CD8-positive, alpha-beta memory T cell (primary cell): ENCODE data around the gene CPAMD8. TPM values are rescaled to one million over a fixed set of nuclear protein-coding genes. Genes with fewer than 3 reads are reported as not detected.
A peak's percentile ranks its signal among the peaks of the same experiment; 100 is the strongest.
"Not testable (repeated sequence)": the region's sequence is repeated elsewhere in the genome, so short reads cannot be mapped to it uniquely, and the experiment has no call there.

Source experiments
- CTCF ChIA-PET: fragments of 350-600 bp; sonication (Branson Sonifier 250); formaldehyde crosslinking; loops from one replicate; lab custom pipeline; 2021; ENCODE audit warnings: antibody characterized with exemption; lab: Charles Lee
- POLR2A ChIA-PET: fragments of 350-600 bp; sonication (Branson Sonifier 250); formaldehyde crosslinking; loops from one replicate; lab custom pipeline; 2021; ENCODE audit warnings: antibody characterized with exemption; lab: Charles Lee
- DNase-seq, 5 donors: peaks; one replicate each; pipeline versions ENCODE4 v3.0.0 to v3.0.0-alpha.2; 2020 to 2022; ENCODE audit warnings: mixed read lengths in 1 of 5
- H3K27ac ChIP-seq: one replicate; pipeline ENCODE4 v1.7.0; 2013; ENCODE audit warnings: low read depth, mild to moderate bottlenecking, low read length, moderate library complexity
- H3K27me3 ChIP-seq: 2 replicates; pipeline ENCODE4 v1.7.0; 2013; ENCODE audit warnings: low read length, mild to moderate bottlenecking; ENCODE audit not compliant: insufficient read depth, poor library complexity, severe bottlenecking
- H3K36me3 ChIP-seq: 2 replicates; pipeline ENCODE4 v1.7.0; 2013; ENCODE audit warnings: mild to moderate bottlenecking, low read length, moderate library complexity; ENCODE audit not compliant: insufficient read depth
- H3K4me1 ChIP-seq: 2 replicates; pipeline ENCODE4 v1.7.0; 2013; ENCODE audit warnings: mild to moderate bottlenecking, low read length, moderate library complexity; ENCODE audit not compliant: insufficient read depth
- H3K4me3 ChIP-seq: 2 replicates; pipeline ENCODE4 v1.7.0; 2013; ENCODE audit warnings: mild to moderate bottlenecking, low read length
- H3K9me3 ChIP-seq: 2 replicates; pipeline ENCODE4 v1.7.0; 2013; ENCODE audit warnings: mild to moderate bottlenecking, low read length
- H3K27ac Mint-ChIP-seq, 8 donors: one replicate each; pipeline ENCODE4 v1.8.0; 2020 to 2021; ENCODE audit warnings: mixed read lengths in 8 of 8, mild to moderate bottlenecking in 6 of 8, inconsistent platforms in 3 of 8, moderate library complexity in 3 of 8
- H3K27me3 Mint-ChIP-seq, 2 donors: one replicate each; pipeline ENCODE4 v1.8.0; 2020 to 2021; ENCODE audit warnings: mixed read lengths in 2 of 2, mild to moderate bottlenecking in 1 of 2, moderate library complexity in 1 of 2
- H3K36me3 Mint-ChIP-seq, 3 donors: one replicate each; pipeline ENCODE4 v1.8.0; 2020 to 2021; ENCODE audit warnings: mixed read lengths in 3 of 3, inconsistent platforms in 1 of 3, mild to moderate bottlenecking in 1 of 3
- H3K4me1 Mint-ChIP-seq, 3 donors: one replicate each; pipeline ENCODE4 v1.8.0; 2020 to 2021; ENCODE audit warnings: mixed read lengths in 3 of 3, inconsistent platforms in 1 of 3, mild to moderate bottlenecking in 1 of 3
- H3K4me3 Mint-ChIP-seq, 7 donors: one replicate each; pipeline ENCODE4 v1.8.0; 2020 to 2021; ENCODE audit warnings: mixed read lengths in 7 of 7, mild to moderate bottlenecking in 6 of 7, moderate library complexity in 4 of 7, inconsistent platforms in 2 of 7
- H3K9me3 Mint-ChIP-seq, 5 donors: one replicate each; pipeline ENCODE4 v1.8.0; 2020 to 2022; ENCODE audit warnings: mixed read lengths in 5 of 5, mild to moderate bottlenecking in 3 of 5, moderate library complexity in 2 of 5, inconsistent platforms in 1 of 5
- polyA plus RNA-seq: library from polyadenylated mRNA; unstranded; fragments of 300-500 nt; fragmentation: Illumina TruSeq; gene quantifications from one replicate; pipeline ENCODE4 v1.2.3, GENCODE V29; 2021
- total RNA-seq, 2 experiments: library from RNA; stranded (reverse); gene quantifications; one replicate each; pipeline ENCODE4 v1.2.3, GENCODE V29; 2021

Gene CPAMD8
- total and polyA plus RNA-seq, 3 experiments from 2014 or later: 0.07 to 0.74 (median 0.18) TPM

GRCh38 chr19:16985403-16985802, 41.2 kb downstream of the CPAMD8 start:
- no peaks in the 10 kb centered on the region for H3K4me1 Mint-ChIP-seq
- peaks cover 12 to 18% of the 10 kb centered on the region in 2 donors for H3K27me3 Mint-ChIP-seq
- peaks cover 0 to 6% (median 0%) of the 10 kb centered on the region in 3 donors for H3K36me3 Mint-ChIP-seq
- no peak overlapping the region for H3K4me3 ChIP-seq
- H3K27ac Mint-ChIP-seq: no peak overlapping the region
- H3K9me3 ChIP-seq: no peaks in the 10 kb centered on the region
- no peaks in the 10 kb centered on the region for H3K36me3 ChIP-seq
- no peak overlapping the region for H3K4me3 Mint-ChIP-seq
- no peak for DNase-seq
- H3K27ac ChIP-seq: no peak overlapping the region
- no peaks in the 10 kb centered on the region for H3K27me3 ChIP-seq
- peaks cover 5 to 13% (median 12%) of the 10 kb centered on the region in 5 donors for H3K9me3 Mint-ChIP-seq
- ChIA-PET POLR2A (no interaction called here), CTCF (no interaction called here)
- no peaks in the 10 kb centered on the region for H3K4me1 ChIP-seq

GRCh38 chr19:16982586-16982985, 44.0 kb downstream of the CPAMD8 start:
- H3K27ac Mint-ChIP-seq, CTCF ChIA-PET, H3K9me3 ChIP-seq, DNase-seq, H3K27me3 ChIP-seq, POLR2A ChIA-PET, H3K4me3 ChIP-seq, H3K27ac ChIP-seq, H3K4me1 ChIP-seq, H3K36me3 ChIP-seq, H3K4me1 Mint-ChIP-seq, H3K4me3 Mint-ChIP-seq: not testable (repeated sequence)
- Mint-ChIP-seq H3K36me3 (peaks cover 0 to 14% (median 0%) of the 10 kb centered on the region in 3 donors), H3K27me3 (peaks cover 19 to 33% of the 10 kb centered on the region in 2 donors), H3K9me3 (peaks cover 5 to 15% (median 12%) of the 10 kb centered on the region in 5 donors)

- H3K4me1 ChIP-seq: no peaks in the 10 kb centered on the region
- ChIA-PET POLR2A (no interaction called here), CTCF (no interaction called here)
- peaks cover 3 to 10% (median 7%) of the 10 kb centered on the region in 5 donors for H3K9me3 Mint-ChIP-seq
- H3K4me3 Mint-ChIP-seq: no peak overlapping the region
- no peaks in the 10 kb centered on the region for H3K9me3 ChIP-seq
- H3K36me3 ChIP-seq: no peaks in the 10 kb centered on the region
- peak overlapping the region in 1 of 8 donors; percentile 15 for H3K27ac Mint-ChIP-seq
- H3K36me3 Mint-ChIP-seq: peaks cover 0 to 14% (median 0%) of the 10 kb centered on the region in 3 donors
- peaks cover 14 to 30% of the 10 kb centered on the region in 2 donors for H3K27me3 Mint-ChIP-seq
- H3K4me3 ChIP-seq: no peak overlapping the region
- H3K27me3 ChIP-seq: no peaks in the 10 kb centered on the region
- DNase-seq: no peak
- no peak overlapping the region for H3K27ac ChIP-seq
- H3K4me1 Mint-ChIP-seq: no peaks in the 10 kb centered on the region
Observed at GRCh38 chr19:16978839-16979802, 47.5 kb downstream of the CPAMD8 start.

GRCh38 chr19:16978156-16978555, 48.5 kb downstream of the CPAMD8 start:
- no peak overlapping the region for H3K4me3 ChIP-seq
- no peak overlapping the region for H3K27ac ChIP-seq
- no peaks in the 10 kb centered on the region for H3K4me1 ChIP-seq
- H3K27me3 ChIP-seq: no peaks in the 10 kb centered on the region
- Mint-ChIP-seq H3K4me1 (no peaks in the 10 kb centered on the region), H3K4me3 (no peak overlapping the region), H3K27me3 (peaks cover 9 to 22% of the 10 kb centered on the region in 2 donors), H3K36me3 (peaks cover 0 to 8% (median 0%) of the 10 kb centered on the region in 3 donors), H3K9me3 (peaks cover 0 to 2% (median 0%) of the 10 kb centered on the region in 5 donors), H3K27ac (no peak overlapping the region)
- no peak for DNase-seq
- no peaks in the 10 kb centered on the region for H3K9me3 ChIP-seq
- ChIA-PET CTCF (no interaction called here), POLR2A (no interaction called here)
- H3K36me3 ChIP-seq: no peaks in the 10 kb centered on the region

GRCh38 chr19:16977306-16977705, 49.3 kb downstream of the CPAMD8 start:
- Histone ChIP-seq H3K27me3 (no peaks in the 10 kb centered on the region), H3K4me3 (no peak overlapping the region), H3K4me1 (no peaks in the 10 kb centered on the region), H3K9me3 (no peaks in the 10 kb centered on the region), H3K36me3 (no peaks in the 10 kb centered on the region), H3K27ac (no peak overlapping the region)
- POLR2A ChIA-PET: no interaction called here
- peaks cover 0 to 2% (median 0%) of the 10 kb centered on the region in 5 donors for H3K9me3 Mint-ChIP-seq
- no peak overlapping the region for H3K4me3 Mint-ChIP-seq
- H3K36me3 Mint-ChIP-seq: peaks cover 0 to 8% (median 0%) of the 10 kb centered on the region in 3 donors
- peak overlapping the region in 1 of 8 donors; percentile 29 for H3K27ac Mint-ChIP-seq
- no peaks in the 10 kb centered on the region for H3K4me1 Mint-ChIP-seq
- DNase-seq: no peak
- CTCF ChIA-PET: no interaction called here
- peaks cover 9 to 22% of the 10 kb centered on the region in 2 donors for H3K27me3 Mint-ChIP-seq

- H3K27me3 Mint-ChIP-seq: peaks cover 9 to 22% of the 10 kb centered on the region in 2 donors
- POLR2A ChIA-PET: no interaction called here
- H3K27ac ChIP-seq: no peak overlapping the region
- CTCF ChIA-PET: no interaction called here
- no peaks in the 10 kb centered on the region for H3K4me1 ChIP-seq
- H3K36me3 ChIP-seq: no peaks in the 10 kb centered on the region
- H3K4me3 ChIP-seq: no peak overlapping the region
- peaks cover 0 to 8% (median 0%) of the 10 kb centered on the region in 3 donors for H3K36me3 Mint-ChIP-seq
- H3K4me1 Mint-ChIP-seq: no peaks in the 10 kb centered on the region
- no peak overlapping the region for H3K27ac Mint-ChIP-seq
- no peak overlapping the region for H3K4me3 Mint-ChIP-seq
- DNase-seq: no peak
- no peaks in the 10 kb centered on the region for H3K9me3 ChIP-seq
- peaks cover 0 to 2% (median 0%) of the 10 kb centered on the region in 5 donors for H3K9me3 Mint-ChIP-seq
- H3K27me3 ChIP-seq: no peaks in the 10 kb centered on the region
Observed at GRCh38 chr19:16976446-16976845, 50.2 kb downstream of the CPAMD8 start.

- no peak for DNase-seq
- ChIA-PET POLR2A (no interaction called here), CTCF (no interaction called here)
- no peak overlapping the region for H3K27ac ChIP-seq
- H3K4me3 ChIP-seq: no peak overlapping the region
- H3K36me3 ChIP-seq: no peaks in the 10 kb centered on the region
- H3K9me3 Mint-ChIP-seq: peaks cover 7 to 15% (median 9%) of the 10 kb centered on the region in 5 donors
- H3K27me3 Mint-ChIP-seq: peaks cover 3 to 9% of the 10 kb centered on the region in 2 donors
- H3K4me1 ChIP-seq: no peaks in the 10 kb centered on the region
- H3K4me3 Mint-ChIP-seq: no peak overlapping the region
- H3K9me3 ChIP-seq: no peaks in the 10 kb centered on the region
- H3K27ac Mint-ChIP-seq: peak overlapping the region in 1 of 8 donors; percentile 74
- H3K27me3 ChIP-seq: no peaks in the 10 kb centered on the region
- no peaks in the 10 kb centered on the region for H3K4me1 Mint-ChIP-seq
- H3K36me3 Mint-ChIP-seq: peaks cover 0 to 8% (median 0%) of the 10 kb centered on the region in 3 donors
Observed at GRCh38 chr19:16970821-16971220, 55.8 kb downstream of the CPAMD8 start.

- H3K4me1 ChIP-seq: no peaks in the 10 kb centered on the region
- ChIA-PET POLR2A (no interaction called here), CTCF (no interaction called here)
- no peaks in the 10 kb centered on the region for H3K4me1 Mint-ChIP-seq
- peaks cover 7 to 20% (median 11%) of the 10 kb centered on the region in 5 donors for H3K9me3 Mint-ChIP-seq
- no peak for DNase-seq
- H3K27ac Mint-ChIP-seq: no peak overlapping the region
- H3K27me3 ChIP-seq: no peaks in the 10 kb centered on the region
- no peaks in the 10 kb centered on the region for H3K36me3 ChIP-seq
- H3K9me3 ChIP-seq: no peaks in the 10 kb centered on the region
- peaks cover 0 to 8% (median 0%) of the 10 kb centered on the region in 3 donors for H3K36me3 Mint-ChIP-seq
- H3K27ac ChIP-seq: no peak overlapping the region
- H3K4me3 Mint-ChIP-seq: no peak overlapping the region
- H3K4me3 ChIP-seq: no peak overlapping the region
- H3K27me3 Mint-ChIP-seq: peaks cover 8 to 13% of the 10 kb centered on the region in 2 donors
Observed at GRCh38 chr19:16969135-16969534, 57.5 kb downstream of the CPAMD8 start.
